ENCODE results near the gene PLTP. TPM values are rescaled to one million over a fixed set of nuclear protein-coding genes. Genes with fewer than 3 reads are reported as not detected.

Gene PLTP
- total and polyA plus RNA-seq, 2 of the 13 experiments (the other 11 are each of a cell fraction or from before 2014, with no cell fraction given): 16.9 to 28.6 TPM

DNA sequence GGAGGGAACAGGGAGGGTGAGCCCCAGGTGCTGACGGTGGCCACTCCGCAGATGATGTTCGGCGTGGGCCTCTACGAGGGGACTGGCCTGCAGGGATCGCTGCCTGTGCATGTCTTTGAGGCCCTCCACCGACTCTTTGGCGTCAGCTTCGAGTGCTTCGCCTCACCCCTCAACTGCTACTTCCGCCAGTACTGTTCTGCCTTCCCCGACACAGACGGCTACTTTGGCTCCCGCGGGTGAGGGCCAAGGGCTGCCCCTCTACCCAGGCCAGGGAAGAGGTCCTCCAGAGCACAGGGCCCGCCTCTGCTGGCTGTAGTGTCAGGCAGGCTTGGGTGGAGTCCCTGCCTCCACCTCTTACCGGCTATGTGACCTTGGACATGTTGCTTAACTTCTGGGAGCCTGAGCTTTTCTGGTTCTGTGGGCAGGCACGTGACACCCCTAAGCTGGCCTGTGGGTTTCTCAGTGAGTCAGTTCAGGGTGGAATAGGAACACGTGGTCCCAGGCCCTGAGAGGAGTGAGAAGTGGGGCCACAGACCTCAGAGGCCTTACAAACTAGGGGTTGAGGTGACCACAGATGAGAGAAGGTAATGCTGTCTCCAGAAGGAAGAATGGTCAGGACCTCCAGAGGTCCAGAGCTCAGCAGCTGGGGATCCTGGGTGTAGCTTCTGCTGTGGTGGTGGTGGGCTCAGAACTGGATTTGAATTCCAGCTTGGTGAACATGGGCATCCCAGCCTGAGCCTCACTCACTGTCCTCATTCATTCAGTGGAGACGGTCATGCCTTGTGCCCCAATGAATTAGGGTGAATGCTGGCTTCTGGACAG lies 34.4 kb upstream of the PLTP start (continued):
- TF ChIP-seq, protein P1, sequence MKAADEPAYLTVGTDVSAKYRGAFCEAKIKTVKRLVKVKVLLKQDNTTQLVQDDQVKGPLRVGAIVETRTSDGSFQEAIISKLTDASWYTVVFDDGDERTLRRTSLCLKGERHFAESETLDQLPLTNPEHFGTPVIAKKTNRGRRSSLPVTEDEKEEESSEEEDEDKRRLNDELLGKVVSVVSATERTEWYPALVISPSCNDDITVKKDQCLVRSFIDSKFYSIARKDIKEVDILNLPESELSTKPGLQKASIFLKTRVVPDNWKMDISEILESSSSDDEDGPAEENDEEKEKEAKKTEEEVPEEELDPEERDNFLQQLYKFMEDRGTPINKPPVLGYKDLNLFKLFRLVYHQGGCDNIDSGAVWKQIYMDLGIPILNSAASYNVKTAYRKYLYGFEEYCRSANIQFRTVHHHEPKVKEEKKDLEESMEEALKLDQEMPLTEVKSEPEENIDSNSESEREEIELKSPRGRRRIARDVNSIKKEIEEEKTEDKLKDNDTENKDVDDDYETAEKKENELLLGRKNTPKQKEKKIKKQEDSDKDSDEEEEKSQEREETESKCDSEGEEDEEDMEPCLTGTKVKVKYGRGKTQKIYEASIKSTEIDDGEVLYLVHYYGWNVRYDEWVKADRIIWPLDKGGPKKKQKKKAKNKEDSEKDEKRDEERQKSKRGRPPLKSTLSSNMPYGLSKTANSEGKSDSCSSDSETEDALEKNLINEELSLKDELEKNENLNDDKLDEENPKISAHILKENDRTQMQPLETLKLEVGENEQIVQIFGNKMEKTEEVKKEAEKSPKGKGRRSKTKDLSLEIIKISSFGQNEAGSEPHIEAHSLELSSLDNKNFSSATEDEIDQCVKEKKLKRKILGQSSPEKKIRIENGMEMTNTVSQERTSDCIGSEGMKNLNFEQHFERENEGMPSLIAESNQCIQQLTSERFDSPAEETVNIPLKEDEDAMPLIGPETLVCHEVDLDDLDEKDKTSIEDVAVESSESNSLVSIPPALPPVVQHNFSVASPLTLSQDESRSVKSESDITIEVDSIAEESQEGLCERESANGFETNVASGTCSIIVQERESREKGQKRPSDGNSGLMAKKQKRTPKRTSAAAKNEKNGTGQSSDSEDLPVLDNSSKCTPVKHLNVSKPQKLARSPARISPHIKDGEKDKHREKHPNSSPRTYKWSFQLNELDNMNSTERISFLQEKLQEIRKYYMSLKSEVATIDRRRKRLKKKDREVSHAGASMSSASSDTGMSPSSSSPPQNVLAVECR (CRISPR knock-in tag; IDR thresholded peaks at IDR 0.05; ENCODE audit: borderline replicate concordance): peak; percentile 88
- TF ChIP-seq SALL1 (CRISPR knock-in tag; IDR thresholded peaks at IDR 0.05): peak; percentile 98
- TF ChIP-seq RFXAP (CRISPR knock-in tag; IDR thresholded peaks at IDR 0.05; ENCODE audit: borderline replicate concordance): 0 out of 2 replicates have a peak, but pooled peaks have one; percentile 72
- TF ChIP-seq HDAC6 (IDR thresholded peaks at IDR 0.05; ENCODE audit: low read depth, low read length): no peak
- no peak for TF ChIP-seq ZNF841 (CRISPR knock-in tag; IDR thresholded peaks at IDR 0.05; ENCODE audit: borderline replicate concordance)
- TF ChIP-seq ZFP36 (IDR thresholded peaks at IDR 0.05; ENCODE audit: borderline replicate concordance, low read depth, low read length, partially characterized antibody): no peak
- 0 out of 2 replicates have a peak, but pooled peaks have one; percentile 45 for TF ChIP-seq TBX3 (IDR thresholded peaks at IDR 0.05; ENCODE audit: borderline replicate concordance)
- TF ChIP-seq, protein P2, sequence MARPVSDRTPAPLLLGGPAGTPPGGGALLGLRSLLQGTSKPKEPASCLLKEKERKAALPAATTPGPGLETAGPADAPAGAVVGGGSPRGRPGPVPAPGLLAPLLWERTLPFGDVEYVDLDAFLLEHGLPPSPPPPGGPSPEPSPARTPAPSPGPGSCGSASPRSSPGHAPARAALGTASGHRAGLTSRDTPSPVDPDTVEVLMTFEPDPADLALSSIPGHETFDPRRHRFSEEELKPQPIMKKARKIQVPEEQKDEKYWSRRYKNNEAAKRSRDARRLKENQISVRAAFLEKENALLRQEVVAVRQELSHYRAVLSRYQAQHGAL (CRISPR knock-in tag; IDR thresholded peaks at IDR 0.05; ENCODE audit: not compliant biosample characterization): no peak
- TF ChIP-seq HOXA7 (CRISPR knock-in tag; IDR thresholded peaks at IDR 0.05): no peak
- no peak for TF ChIP-seq SMARCC2 (IDR thresholded peaks at IDR 0.05)
- TF ChIP-seq ZNF382 (CRISPR knock-in tag; IDR thresholded peaks at IDR 0.05; ENCODE audit: borderline replicate concordance): no peak
- TF ChIP-seq THAP11 (CRISPR knock-in tag; IDR thresholded peaks at IDR 0.05): peak; percentile 85
- TF ChIP-seq ZBTB21 (CRISPR knock-in tag; IDR thresholded peaks at IDR 0.05): peak; percentile 14; the same call in 1 of the 2 replicates
- peak; percentile 93 for TF ChIP-seq ZFX (CRISPR knock-in tag; IDR thresholded peaks at IDR 0.05; ENCODE audit: low read depth)
- TF ChIP-seq ARNT (IDR thresholded peaks at IDR 0.05): no peak
- peak; percentile 83; the same call in 1 of the 2 replicates for TF ChIP-seq ZNF710 (CRISPR knock-in tag; IDR thresholded peaks at IDR 0.05; ENCODE audit: borderline replicate concordance)
- TF ChIP-seq TAF1 (CRISPR knock-in tag; IDR thresholded peaks at IDR 0.05): peak; percentile 44; the same call in 1 of the 2 replicates
- TF ChIP-seq FOXJ3 (CRISPR knock-in tag; IDR thresholded peaks at IDR 0.05; ENCODE audit: borderline replicate concordance): no peak
- TF ChIP-seq ZNF543 (CRISPR knock-in tag; IDR thresholded peaks at IDR 0.05): peak; percentile 56; the same call in 1 of the 2 replicates
- no peak; the same call in 1 of the 2 replicates for TF ChIP-seq ZBTB44 (CRISPR knock-in tag; IDR thresholded peaks at IDR 0.05)
- TF ChIP-seq IKZF1 (IDR thresholded peaks at IDR 0.05): no peak

Data from HepG2 (cell line).